HG03108 (cell line): ENCODE measurements around the gene MAN1C1.

Experiments used
- ATAC-seq: cut with Tn5 transposase; IDR thresholded peaks from one replicate; pipeline ENCODE4 v1.9.1; 2021; ENCODE audit warnings: moderate library complexity; ENCODE audit not compliant: unreplicated experiment

The MAN1C1 gene

DNA sequence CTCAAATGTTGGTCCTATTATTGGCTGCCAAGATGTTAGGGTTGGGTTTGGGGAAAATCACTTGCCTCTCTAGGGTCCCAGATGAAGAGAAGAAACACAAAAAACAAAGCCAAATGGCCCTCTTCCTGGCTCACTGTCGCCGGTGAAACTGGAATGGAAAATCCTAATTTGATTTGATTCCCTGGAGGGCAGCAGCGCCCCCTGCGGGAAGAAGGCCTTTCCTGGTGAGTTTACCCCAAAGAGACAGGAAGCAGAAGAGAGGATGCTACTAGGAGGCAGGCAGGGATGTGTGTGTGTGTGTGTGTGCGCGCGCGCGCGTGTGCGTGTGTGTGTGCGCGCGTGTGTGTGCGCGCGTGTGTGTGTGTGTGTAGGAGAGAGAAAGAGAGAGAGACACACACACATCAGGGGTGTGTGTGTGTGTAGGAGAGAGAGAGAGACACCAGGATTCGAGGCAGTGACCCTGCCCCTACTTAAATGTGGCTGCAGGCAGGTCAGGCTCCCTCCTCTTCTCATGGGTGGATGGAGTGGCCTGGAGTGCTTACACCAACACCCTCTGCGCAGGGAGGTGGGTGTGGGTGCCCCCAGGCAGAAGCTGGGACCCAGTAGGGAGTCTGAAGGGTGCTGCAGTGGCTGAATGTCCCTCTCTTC, 180.3 kb downstream of the MAN1C1 start:
- ATAC-seq: no peak

DNA sequence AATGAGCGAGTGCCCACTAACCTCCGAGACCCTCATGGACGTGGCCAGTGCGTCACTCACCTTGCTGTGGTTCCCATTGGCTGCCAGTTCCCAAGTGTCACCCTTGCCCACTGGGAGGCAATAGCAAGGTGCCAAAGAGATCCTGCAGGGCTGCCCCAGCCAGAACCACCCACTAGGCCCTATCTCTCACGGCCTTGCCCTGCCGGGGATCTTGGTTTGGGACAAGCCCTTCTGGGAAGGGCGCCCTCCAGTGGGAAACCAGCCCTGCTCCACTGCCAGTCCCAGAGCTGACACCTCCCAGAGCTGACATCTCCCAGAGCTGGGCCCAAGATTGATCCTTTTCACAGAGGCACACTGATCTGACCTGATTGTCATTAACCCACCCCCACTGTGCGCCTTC, 181.3 kb downstream of the MAN1C1 start:
- ATAC-seq: no peak

DNA sequence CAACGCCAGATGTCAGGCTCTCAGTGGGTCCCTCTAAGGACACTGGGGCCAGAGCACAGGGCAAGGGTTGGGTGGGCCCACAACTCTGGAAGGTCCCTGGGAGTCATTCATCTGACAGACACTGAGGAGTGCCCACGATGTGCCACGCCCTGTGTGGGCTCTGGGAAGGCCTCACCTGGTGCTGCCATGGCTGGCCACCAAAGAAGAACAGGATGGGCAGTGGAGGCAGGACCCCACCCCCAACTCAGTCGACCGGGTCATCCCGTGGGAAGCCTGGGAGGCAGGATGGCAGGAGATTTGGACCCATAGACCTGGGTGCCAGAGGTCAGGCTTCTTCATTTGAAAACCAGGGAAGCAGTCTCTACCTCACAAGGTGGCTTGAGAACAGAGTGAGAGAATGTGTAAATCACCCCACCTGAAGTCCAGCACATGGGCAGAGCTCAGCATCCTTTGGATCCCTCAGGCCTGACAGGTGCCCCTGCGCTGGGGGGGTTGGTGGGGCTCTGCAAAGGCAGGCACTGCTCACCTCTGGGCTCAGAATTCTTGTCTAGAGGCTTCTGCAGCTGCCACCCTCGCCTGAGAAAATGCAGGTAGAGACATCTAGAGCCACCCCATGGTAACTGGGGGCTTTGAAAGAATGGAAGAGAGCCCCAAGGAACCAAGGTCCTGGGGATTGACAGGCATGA, 182.2 kb downstream of the MAN1C1 start:
- ATAC-seq: no peak

DNA sequence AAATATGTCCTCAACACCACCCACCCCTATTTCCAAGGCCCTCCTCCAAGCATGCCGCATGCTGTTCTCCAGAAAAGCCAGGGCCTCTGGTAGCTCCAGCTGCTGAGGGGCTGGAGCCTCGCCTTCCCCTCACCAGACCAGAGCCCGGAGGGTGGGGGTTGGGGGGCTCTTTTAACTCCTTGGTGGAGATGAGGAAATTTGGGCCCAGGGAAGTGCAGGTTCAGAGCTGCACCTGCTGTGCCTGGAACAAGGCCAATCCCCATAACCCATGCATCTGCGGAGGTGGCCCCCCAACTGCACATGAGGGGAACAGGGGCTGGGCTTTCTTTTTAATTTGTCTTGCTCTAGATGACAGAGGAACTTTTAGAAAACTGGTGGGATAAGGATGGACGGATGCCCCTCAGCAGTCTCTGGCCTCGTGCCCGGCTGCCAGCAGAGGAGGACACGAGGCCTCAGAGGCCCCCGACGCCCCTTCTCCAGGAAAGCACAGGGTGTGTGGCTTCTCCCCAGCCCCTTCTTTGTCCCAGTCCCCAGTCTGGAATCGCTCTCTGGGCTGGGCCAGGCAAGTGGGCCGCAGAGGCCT, 182.9 kb downstream of the MAN1C1 start:
- no peak for ATAC-seq

DNA sequence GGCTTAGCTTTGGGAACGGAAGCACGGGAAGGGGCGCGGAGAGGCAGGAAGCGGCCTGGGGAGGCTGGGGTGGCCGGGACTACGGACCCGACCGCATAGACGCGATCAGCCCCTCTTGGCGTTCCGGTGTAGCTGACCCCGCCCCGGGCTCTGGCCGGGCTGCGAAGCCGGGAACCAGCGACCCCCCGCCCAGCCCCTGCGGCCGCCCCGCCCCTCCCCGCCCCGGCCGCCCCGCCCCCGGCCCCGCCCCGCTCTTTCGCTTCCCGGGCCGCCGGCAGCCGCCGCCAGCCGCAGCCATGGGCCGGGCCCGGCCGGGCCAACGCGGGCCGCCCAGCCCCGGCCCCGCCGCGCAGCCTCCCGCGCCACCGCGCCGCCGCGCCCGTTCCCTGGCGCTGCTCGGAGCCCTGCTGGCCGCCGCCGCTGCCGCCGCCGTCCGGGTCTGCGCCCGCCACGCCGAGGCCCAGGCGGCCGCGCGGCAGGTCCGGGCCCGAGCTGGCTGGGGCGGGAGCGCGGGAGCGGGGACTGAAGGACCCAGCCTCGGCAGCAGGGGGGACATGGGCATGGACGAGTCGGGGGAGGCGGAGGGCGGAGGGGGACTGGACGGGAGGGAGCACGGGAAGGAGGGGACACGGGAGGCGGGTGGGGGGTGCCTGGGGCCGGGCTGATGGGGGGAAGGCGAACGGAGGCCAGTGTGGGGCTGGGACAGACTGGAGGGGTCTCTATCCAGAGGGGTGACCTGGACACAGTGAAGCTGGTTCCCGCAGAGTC, 183.5 kb downstream of the MAN1C1 start, which contains the start of gene SELENON:
Gene SELENON, plus strand, starts transcription at position 259 of the 768 bp plus-strand sequence. Its CDS starts 38 bp downstream, at position 297.
- no peak for ATAC-seq

- ATAC-seq: no peak
These were observed 184.2 kb downstream of the MAN1C1 start for GRCh38 chr1:25800703-25801377.

- no peak for ATAC-seq
These were observed 186.3 kb downstream of the MAN1C1 start for GRCh38 chr1:25802915-25803314.

DNA sequence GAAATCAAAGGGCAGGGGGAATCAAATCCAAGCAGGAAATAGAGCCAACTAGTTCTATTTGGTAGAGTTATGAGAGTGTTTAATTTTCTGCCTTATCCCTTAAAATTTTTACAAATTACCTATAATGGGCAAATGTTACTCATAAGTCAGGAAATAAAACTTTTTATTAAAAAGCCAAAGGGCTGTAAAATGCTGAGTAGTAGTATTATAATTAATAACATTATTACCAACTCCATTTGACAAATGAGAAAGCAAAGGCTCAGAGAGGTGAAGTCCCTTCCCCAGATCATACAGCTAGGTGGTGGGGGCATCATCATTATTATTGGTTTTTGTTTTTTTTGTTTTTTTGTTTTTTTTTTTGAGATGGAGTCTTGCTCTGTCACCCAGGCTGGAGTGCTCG, 186.8 kb downstream of the MAN1C1 start:
- ATAC-seq: no peak

DNA sequence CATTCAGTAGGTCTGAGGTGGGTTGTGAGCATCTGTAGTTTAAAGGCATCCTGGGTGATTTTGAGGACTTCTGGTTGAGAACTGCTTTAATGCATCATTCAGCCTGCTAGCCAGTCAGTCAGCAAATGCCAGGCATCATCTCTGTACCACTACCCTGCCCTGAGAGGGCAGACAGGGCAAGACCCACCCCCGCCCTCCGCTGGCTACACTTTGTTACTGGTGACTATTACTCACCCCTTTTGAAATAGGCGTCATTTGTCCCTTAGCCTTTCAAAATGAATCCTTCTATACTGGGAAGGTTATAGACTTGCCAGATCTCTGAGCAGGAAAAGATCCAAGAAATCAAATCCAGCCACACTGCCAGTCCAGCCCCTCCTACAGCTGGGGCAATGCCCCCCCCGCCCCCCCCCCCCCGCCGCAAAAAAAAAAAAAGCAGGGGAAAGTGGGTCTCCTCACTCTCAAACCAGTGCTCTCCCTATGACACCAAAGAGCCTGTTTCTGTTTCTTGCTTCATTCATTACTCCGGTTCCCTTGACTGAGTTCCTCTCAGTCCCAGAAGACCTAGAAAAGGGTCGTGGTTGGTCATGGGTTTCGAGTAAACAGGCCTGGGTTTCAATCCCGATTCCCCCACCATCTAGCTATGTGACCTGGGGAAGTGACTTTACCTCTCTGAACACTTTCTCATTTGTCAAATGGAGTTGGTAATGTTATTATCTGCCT, 187.8 kb downstream of the MAN1C1 start:
- ATAC-seq: no peak

DNA sequence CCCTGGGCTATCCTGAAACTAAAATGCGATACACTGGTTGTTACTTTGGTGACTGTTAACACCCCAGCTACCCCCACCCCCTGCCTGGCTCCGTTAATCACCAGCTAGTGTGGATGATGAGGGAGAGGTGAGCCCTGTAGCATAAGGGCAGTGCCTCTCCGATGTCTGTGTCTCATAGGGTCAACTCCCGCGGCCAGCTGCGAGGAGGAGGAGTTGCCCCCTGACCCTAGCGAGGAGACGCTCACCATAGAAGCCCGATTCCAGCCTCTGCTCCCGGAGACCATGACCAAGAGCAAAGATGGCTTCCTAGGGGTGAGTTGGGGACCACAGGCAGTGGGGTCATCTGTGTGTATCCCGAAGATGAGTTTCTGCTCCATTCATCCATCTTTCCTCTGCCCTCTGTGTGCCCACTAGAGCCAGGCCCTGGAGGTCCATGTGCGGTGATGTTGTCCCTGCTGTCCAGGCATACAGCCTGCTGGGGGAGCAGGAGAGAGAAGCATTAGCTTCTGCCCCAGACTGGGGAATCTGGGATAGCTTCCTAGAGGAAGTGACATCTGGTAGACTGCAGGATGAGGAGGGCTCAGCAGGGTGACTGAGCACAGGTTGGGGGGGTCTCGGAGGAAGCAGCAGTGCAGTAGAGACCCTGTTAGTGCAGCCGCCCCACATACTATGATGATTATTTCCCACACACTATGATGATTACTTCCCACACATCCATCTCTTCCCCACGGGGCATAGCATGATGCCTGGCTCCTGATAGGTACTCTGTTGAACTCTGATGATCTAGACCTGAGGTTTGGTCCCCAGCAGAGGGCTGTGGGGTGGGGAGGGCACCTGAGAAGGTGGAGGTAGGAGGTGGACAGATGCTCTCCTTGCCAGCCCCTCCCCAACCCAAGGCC, 188.6 kb downstream of the MAN1C1 start:
- ATAC-seq: no peak

GRCh38 chr1:25805863-25806225, 189.3 kb downstream of the MAN1C1 start:
- no peak for ATAC-seq

DNA sequence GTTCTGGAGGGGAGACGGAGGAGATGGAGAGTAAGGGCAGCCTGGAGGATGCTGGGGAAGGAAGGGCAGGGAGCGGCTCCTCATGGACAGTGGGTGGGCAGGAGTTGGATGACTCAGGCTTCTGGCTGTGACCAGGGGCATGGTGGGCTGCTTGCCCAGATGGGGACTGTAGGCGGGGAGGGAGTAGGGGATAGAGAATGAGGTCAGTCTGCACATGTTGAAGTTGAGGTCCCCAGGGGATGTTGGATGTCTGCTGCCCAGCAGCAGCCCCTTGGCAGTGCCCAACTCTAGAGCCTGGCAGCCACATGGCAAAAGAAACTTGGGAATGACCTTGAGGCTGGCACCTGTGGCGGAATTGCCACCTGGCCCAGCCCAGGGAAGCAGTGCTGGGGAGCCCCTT, 189.8 kb downstream of the MAN1C1 start:
- ATAC-seq: no peak

DNA sequence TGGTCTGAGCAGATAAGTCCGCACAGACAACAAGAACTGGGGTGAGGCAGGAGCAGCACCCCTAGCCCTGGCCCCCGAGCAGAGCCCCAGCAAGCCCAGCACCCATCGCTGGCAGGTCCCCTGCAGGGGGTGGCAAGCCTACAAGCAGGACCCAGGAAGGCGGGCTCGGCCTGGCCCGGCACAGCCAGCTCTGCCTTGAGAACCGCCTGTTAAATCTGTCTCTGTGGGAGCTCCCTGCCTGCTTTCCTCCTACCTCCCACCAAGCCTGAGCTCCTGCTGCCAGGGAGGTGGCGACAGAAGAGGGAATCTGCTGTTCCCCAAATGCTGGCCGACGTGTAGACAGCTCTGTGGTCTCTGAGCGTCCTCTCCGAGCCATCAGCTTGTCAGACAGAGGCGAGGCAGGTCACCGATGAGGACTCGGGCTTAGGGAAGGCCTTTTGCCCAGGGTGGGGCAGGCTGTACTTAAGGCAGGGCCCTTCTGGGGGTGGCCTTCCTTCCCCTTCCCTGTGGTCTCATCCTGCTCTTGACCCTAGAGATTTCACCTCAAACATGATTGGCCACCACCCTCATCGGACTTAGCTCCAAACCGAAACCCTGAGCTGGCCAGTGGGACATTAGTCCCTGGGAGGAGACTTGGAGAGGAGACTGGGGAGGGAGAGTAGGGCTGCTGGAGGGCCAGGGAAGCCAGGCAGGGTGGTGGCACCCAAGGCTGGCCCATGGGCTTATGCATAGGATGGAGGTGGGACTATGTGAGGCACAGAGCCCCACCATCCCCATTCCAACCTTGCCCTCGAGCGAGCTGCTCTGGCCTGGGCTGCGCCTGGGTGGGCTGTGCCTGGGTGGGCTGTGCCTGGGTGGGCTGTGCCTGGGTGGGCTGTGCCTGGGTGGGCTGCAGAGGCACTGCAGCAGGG, 191.1 kb downstream of the MAN1C1 start:
- ATAC-seq: no peak

GRCh38 chr1:25808481-25809244, 192.1 kb downstream of the MAN1C1 start:
- ATAC-seq: no peak

DNA sequence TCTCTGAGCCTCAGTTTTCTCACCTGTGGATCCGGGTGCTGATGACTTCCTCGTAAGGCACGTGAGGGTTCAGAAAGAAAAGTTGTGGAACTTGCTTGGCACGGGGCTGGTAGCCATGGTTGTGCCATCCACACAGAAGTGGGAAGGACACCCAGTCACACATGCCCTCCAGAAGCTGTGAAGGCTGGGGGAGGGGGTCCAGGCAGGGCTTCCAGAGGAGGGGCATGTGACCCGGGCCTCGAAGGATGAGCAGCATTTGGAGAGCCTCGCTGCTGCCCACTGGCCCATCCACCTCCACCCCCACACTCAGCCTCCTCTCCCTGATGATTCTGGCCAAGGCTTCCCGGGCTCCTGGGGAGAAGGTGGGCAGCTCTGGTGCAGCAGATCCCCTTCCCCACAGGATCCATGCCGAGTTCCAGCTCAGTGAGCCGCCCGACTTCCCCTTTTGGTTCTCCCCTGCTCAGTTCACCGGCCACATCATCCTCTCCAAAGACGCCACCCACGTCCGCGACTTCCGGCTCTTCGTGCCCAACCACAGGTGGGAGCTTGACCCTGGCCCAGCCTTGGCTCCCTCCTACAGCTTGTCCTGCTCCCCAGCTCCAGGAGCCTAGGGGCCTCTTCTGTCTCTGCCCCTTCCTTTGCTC, 192.8 kb downstream of the MAN1C1 start:
- ATAC-seq: no peak

GRCh38 chr1:25809929-25810328, 193.3 kb downstream of the MAN1C1 start:
- ATAC-seq: no peak
